Erythroblast (primary cell): ENCODE measurements around the gene LRMDA.

Experiments used
- DNase-seq, 2 experiments: peaks; one replicate each; lab custom pipeline; 2025; lab: John Stamatoyannopoulos, UW
- GATA1 ChIP-seq: IDR thresholded peaks from 2 replicates; pipeline ENCODE4 v1.6.1; 2011; ENCODE audit warnings: low read depth, mild to moderate bottlenecking, control low read depth, low read length, moderate library complexity
- POLR2A ChIP-seq: IDR thresholded peaks from 2 replicates; pipeline ENCODE4 v1.6.1; 2011; ENCODE audit warnings: mild to moderate bottlenecking, low read length

Gene LRMDA

GRCh38 chr10:76242956-76243355 lies 811.5 kb downstream of the LRMDA start:
- DNase-seq = no peak
- no peak for TF ChIP-seq GATA1
- TF ChIP-seq POLR2A = no peak

- no peak for DNase-seq
These were observed 812.8 kb downstream of the LRMDA start for GRCh38 chr10:76244061-76244686.

GRCh38 chr10:76245951-76246495 lies 814.6 kb downstream of the LRMDA start:
- no peak for DNase-seq
- no peak for TF ChIP-seq GATA1
- TF ChIP-seq POLR2A = no peak

More at GRCh38 chr10:76244061-76244686, 812.8 kb downstream of the LRMDA start:
- TF ChIP-seq POLR2A (no peak), GATA1 (no peak)

DNA sequence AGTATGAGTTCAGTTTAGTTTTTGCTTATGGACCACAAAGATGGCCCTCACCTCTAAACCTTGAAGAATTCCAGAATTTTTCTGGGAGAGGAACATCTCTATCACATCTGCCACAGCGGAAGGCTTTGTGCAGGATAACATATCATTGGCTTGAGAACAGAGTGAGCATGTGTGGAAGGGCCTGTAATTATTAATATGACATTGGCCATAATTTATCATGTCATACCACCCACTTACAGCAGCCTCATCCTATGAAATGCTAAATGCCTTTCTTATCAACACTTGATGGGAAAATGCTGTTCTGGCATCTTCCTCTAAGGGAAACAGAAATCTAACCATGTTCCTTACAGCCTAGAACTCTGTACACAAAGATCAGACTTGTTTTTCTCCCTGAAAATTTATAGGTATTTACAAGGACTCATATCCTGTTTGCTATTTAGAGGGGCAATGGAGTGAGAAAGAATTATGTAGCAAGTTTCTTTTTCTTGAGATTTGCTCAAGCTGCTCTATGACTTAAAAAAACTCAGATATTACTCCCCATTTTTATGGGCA lies 817.3 kb downstream of the LRMDA start:
- TF ChIP-seq GATA1 = no peak
- no peak for TF ChIP-seq POLR2A
- DNase-seq = no peak

DNA sequence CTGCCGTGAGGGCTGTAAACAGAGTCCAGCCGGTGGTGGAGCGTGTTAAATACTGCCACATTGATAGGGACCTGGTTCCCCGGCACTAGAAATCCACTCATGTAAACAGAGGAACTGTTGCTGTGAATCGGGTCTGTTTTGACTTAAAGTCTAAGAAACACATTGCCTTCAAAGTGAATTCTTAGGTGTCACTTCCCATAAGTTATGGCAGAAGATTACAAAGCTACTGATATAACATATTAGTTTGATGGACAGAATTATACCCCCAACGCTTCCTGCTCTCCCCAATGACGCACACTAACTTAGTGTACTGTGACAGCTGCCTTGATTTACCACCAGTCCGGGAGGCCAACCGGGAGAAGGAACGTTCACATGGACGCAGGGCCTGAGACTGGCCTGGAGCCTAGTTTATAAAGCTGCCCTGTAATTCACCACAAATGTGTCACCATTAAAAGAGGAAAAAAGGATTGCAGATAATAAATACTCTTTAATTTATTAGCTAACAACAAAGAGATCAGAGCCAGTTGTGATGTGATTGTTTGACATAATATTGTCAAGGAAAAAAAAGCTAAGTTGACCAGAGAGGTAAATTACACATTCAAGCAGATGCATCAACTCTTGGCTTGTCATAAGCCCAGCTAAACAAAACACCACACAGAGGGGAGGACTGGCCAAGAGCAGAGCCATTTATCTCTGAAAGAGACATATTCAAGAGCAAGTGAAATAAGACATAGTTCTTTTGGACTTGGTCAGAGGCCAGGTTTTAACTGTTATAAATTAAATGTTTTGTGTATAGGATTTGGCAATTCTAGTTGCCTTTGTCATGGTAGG lies 820.6 kb downstream of the LRMDA start:
- no peak for DNase-seq
- TF ChIP-seq GATA1 (no peak), POLR2A (no peak)

GRCh38 chr10:76252733-76253132 lies 821.3 kb downstream of the LRMDA start:
- DNase-seq = no peak
- TF ChIP-seq POLR2A (no peak), GATA1 (no peak)

DNA sequence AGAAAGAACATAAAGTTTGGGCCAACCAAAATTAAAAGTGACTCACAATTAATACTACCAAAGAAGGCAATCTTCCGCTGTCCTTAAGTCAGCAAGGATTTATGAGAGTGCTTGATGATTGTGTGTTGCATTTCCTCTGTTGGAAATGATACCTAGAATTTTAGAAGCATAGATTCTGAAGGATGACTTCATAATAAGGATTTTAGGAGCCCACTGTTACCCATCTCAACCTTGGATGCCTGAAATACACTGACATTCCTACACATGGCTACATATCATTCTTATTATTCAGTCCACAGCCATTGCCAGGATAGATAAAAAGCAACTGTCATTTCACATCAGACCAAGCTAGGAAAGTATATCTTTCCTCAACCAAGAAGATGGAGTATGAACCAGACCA lies 823.8 kb downstream of the LRMDA start:
- DNase-seq = no peak
- TF ChIP-seq GATA1 (no peak), POLR2A (no peak)

GRCh38 chr10:76257816-76258215 lies 826.4 kb downstream of the LRMDA start:
- no peak for DNase-seq
- TF ChIP-seq POLR2A (no peak), GATA1 (no peak)

DNA sequence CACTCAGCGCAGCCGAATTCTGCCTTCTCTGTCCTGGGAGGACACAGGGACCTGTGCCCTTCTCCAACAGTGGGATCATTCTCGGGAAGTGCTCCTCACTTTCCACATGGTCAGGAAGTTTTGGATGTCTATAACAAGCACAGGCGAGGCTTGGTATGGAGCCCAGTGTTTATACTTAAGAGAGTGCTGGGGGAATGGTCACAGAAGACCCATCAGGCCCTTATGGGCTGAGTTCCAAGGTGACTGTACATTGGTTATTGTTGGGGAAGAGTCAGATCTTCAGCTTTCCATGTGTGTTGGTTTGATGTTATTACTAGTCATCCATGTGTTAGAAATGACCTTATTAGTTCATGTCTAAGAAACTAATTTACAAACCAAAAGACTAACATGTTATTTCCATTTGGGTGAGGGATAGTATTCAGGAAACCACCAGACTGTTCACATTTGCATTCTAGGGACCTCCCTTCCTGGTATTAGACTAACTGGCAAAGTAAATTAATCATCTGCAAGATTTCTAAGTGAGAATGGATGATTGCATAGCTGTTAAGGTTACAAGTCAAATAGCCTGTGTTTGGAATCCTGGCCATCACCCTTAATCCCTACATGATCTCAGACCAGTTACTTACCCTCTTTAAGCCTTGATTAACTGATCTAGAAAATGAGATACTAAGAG lies 834.2 kb downstream of the LRMDA start:
- DNase-seq = no peak
- no peak for TF ChIP-seq GATA1

DNA sequence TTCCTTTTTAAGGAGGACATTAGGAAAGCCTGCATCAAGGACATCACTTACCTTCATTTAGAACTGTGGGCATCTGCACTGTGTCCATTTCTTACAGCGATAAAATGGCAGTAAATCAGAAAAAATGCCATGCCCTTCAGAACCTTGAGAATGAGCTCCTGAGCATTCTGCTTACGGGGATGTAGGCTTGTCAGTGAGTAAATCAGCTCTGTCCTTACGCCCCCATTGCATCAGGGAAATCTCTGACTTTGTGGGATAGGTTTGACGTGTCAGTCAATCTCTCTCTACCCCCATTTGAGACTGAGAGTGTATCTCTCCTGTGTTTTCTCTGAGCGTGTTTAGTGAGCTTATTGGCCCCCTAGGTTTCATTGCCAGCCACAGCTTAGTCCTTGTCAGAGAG lies 837.1 kb downstream of the LRMDA start:
- DNase-seq = no peak
- TF ChIP-seq GATA1 = no peak

DNA sequence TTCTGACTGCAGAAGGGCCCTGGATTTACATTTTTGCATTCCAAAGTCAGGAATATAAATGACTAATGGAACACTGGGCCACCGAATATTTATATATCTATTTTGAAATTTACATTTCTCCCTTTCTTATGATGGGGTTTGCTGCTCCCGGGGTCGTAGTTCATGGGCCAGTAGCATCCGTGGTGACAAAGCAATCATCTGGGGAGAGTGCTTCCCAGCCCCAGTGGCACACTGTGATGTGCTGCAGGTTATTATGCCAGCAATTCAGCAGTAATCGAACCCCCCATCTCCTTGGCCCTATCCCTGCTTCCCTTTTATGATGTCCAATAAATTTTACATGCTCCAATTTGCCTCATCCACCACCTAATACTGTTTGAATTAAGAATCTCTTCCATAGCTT lies 837.5 kb downstream of the LRMDA start:
- DNase-seq = no peak
- no peak for TF ChIP-seq GATA1
- TF ChIP-seq POLR2A = no peak

DNA sequence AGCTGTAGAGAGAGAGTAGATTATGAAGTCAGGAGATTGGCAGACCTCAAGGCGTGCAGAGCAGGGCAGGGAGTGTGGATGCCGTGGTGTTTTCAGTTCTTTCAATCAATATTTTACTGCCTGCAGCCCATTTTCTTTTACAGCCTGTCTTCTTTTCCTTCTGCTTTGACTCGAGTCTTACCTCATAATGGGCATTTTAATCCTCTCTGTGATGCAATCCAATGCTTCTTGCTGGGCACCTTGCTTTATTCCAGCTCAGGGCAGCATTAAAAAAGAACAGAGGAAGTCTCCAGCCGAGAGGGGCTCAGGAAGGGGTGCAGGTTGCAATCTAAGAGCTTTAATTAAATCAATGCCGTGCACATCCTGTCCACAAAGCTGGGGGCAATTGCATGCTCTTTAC lies 839.0 kb downstream of the LRMDA start:
- TF ChIP-seq POLR2A (no peak), GATA1 (no peak)
- no peak for DNase-seq

DNA sequence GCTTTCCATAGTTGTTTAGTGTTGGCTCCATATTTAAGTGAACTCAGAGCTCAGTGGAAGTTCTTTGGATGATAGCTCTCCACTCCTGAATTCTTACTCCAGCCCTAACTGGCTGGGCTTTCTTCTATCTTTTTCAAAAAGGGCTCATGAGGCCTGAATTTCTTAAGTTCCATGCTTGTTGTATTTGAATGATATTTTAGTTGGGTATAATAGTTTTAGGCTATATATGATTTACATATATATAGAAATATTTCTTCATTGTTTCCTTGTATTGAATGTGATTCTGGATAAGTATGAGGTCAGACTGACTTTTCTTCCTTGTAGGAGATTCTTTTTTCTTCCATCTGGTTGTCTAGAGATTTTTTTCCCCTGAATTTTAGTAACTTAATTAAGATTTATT lies 843.5 kb downstream of the LRMDA start:
- DNase-seq = no peak
- TF ChIP-seq POLR2A (no peak), GATA1 (no peak)
